Adipocyte (in vitro differentiated cells): ENCODE results near the gene SLC7A14.

Experiments
- DNase-seq: peaks from one replicate; pipeline ENCODE4 v3.0.0-alpha.2; 2015; ENCODE audit warnings: low read depth
- H3K27me3 ChIP-seq: replicated peaks from 2 replicates; pipeline ENCODE4 v1.7.0; 2013; ENCODE audit warnings: mild to moderate bottlenecking, low read length, moderate library complexity; ENCODE audit not compliant: control insufficient read depth, insufficient read depth
- H3K36me3 ChIP-seq: 2 replicates; pipeline ENCODE4 v1.7.0; 2013; ENCODE audit warnings: low read length, mild to moderate bottlenecking, moderate library complexity; ENCODE audit not compliant: control insufficient read depth, insufficient read depth, severe bottlenecking
- H3K4me1 ChIP-seq: 2 replicates; pipeline ENCODE4 v1.7.0; 2013; ENCODE audit warnings: mild to moderate bottlenecking, low read length, moderate library complexity; ENCODE audit not compliant: control insufficient read depth, insufficient read depth
- H3K4me3 ChIP-seq: 2 replicates; pipeline ENCODE4 v1.7.0; 2013; ENCODE audit warnings: mild to moderate bottlenecking, low read length, moderate library complexity
- H3K9ac ChIP-seq: 2 replicates; pipeline ENCODE4 v1.7.0; 2013; ENCODE audit warnings: mild to moderate bottlenecking, low read length, moderate library complexity
- H3K9me3 ChIP-seq: 2 replicates; pipeline ENCODE4 v1.7.0; 2013; ENCODE audit warnings: mild to moderate bottlenecking, low read length, moderate library complexity; ENCODE audit not compliant: control insufficient read depth

SLC7A14 gene

DNA sequence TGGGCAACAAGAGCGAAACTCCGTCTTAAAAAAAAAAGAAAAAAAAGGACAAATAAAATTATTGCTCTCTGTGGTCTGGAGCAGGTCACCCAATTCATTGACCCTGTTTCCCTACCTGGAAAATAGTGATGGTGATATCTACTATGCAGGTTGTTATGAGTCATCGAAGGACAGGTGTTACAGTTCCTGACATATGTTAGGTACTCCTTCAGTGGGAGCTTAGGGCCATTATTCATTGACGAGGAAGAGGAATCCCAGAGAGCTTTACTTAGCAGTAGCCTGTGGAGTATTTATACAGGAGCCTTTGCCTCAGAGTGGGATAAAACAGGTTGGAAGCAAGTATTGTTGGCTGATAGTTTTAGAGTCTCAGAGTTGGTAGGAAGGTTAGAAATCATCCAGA, 74.5 kb downstream of the SLC7A14 start:
- H3K9me3 ChIP-seq = no peaks in the 10 kb centered on the region
- H3K27me3 ChIP-seq = no peaks in the 10 kb centered on the region
- DNase-seq = no peak
- H3K36me3 ChIP-seq = no peaks in the 10 kb centered on the region
- peaks cover 10% of the 10 kb centered on the region for H3K4me1 ChIP-seq
- no peak overlapping the region for H3K9ac ChIP-seq
- no peak overlapping the region for H3K4me3 ChIP-seq

DNA sequence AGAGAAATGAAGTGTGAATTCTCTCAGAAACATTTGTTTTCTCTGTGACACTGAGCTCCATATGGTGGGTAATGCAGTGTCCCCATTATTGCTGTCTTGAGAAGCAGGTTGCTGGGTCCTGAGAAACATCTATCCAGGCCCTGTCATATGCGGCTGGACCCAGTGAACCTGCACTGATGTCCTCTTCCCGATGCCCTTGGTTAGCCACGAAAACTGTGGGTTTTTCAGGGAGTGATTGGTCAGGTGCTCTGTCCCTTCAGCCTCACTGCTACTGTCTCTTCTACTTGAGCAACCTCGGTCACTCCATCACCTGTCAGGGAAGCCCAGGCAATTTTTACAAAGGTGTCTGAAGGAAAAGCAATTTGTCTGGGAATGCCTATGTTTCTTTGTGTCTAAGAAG, 77.0 kb downstream of the SLC7A14 start:
- no peaks in the 10 kb centered on the region for H3K27me3 ChIP-seq
- H3K4me3 ChIP-seq = no peak overlapping the region
- no peak overlapping the region for H3K9ac ChIP-seq
- H3K4me1 ChIP-seq = peaks cover 16% of the 10 kb centered on the region
- no peaks in the 10 kb centered on the region for H3K9me3 ChIP-seq
- DNase-seq = no peak
- no peaks in the 10 kb centered on the region for H3K36me3 ChIP-seq

DNA sequence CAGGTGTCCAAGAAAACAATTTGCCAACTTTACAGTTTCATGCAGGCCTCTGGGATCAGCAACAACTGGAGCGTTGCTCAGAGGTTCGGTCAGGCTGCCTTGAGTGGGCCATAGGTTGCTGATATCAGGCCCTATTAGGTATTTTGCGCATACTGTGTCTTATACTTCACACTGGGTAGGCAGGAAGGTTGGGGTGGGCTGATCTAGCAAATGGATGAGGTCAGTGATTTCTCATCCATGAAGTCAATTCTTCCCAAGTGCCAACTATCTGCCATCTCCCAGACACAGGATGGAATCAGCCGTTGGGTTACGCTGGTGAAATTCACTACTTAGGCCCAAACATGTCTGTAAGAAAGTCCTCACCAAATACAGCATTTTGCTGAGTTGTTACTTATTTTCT, 77.6 kb downstream of the SLC7A14 start:
- DNase-seq = no peak
- no peak overlapping the region for H3K9ac ChIP-seq
- no peak overlapping the region for H3K4me3 ChIP-seq
- H3K9me3 ChIP-seq = no peaks in the 10 kb centered on the region
- no peaks in the 10 kb centered on the region for H3K27me3 ChIP-seq
- H3K4me1 ChIP-seq = peaks cover 16% of the 10 kb centered on the region
- no peaks in the 10 kb centered on the region for H3K36me3 ChIP-seq

DNA sequence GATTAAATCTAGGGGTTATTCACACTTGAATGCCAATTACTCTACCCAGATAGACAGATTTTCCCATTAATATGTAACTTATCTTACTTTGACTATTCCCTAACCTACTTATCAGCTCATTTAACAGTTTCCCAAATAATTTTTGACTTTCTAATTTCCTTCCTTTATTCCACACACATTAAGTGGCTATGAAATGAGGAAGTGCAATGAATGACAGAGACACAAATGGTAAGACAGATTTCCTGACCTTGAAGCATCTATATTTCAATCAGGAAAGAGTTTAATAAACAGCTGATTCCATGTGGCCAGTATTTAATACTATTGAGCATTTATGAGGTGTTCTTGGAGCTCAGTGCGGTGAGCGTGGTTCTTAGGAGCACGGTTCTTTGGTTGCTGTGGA, 78.8 kb downstream of the SLC7A14 start:
- H3K4me1 ChIP-seq = peaks cover 21% of the 10 kb centered on the region

DNA sequence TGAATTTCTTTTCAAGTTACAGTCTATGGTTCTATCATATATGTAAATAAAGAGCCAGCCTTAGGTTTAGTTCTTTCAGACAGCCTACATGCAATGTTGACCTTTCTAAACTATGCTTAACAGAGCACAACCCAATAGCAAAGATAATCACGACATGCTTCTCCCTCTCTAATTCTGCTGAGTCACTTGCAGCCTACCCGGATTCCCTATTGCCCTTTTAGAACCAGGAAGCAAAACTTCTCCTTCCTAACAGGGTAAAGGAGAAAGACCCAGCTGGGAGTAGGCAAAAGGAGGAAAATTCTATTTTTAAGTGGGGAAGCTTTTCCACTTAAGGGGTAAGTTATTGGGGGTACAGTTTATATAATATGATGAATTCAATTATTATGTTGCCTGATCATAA, 79.3 kb downstream of the SLC7A14 start:
- H3K9ac ChIP-seq = peak overlapping the region; percentile 42
- no peaks in the 10 kb centered on the region for H3K36me3 ChIP-seq
- DNase-seq = peak; percentile 82
- peaks cover 24% of the 10 kb centered on the region for H3K4me1 ChIP-seq
- H3K27me3 ChIP-seq = no peaks in the 10 kb centered on the region
- H3K4me3 ChIP-seq = peak overlapping the region; percentile 18
- H3K9me3 ChIP-seq = no peaks in the 10 kb centered on the region

More for the DNA sequence above, 78.8 kb downstream of the SLC7A14 start:
- DNase-seq = no peak
- Histone ChIP-seq H3K9me3 (no peaks in the 10 kb centered on the region), H3K36me3 (no peaks in the 10 kb centered on the region), H3K4me3 (peak overlapping the region; percentile 18), H3K9ac (peak overlapping the region; percentile 42), H3K27me3 (no peaks in the 10 kb centered on the region)

DNA sequence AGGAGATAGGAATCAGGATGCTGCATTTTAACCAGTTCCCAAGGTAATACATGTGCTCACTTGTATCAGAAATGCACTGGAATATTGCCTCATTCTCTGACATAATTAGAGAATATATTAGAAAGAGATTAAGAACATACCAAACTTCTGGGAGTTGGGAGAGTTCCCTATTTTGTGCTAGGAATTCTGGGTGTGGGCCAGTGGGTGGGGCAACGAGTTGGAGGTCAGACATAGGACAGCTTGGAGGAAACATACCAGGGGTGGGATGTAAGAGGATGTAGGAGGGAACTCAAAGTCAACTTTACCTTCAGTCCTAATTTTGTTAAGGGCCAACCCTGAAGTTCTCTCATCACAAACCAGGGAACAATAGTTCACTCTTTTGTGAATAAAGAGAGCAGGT, 83.6 kb downstream of the SLC7A14 start:
- no peak overlapping the region for H3K9ac ChIP-seq
- DNase-seq = peak; percentile 75
- no peaks in the 10 kb centered on the region for H3K36me3 ChIP-seq
- no peaks in the 10 kb centered on the region for H3K9me3 ChIP-seq
- H3K4me1 ChIP-seq = peaks cover 23% of the 10 kb centered on the region
- no peaks in the 10 kb centered on the region for H3K27me3 ChIP-seq
- no peak overlapping the region for H3K4me3 ChIP-seq

DNA sequence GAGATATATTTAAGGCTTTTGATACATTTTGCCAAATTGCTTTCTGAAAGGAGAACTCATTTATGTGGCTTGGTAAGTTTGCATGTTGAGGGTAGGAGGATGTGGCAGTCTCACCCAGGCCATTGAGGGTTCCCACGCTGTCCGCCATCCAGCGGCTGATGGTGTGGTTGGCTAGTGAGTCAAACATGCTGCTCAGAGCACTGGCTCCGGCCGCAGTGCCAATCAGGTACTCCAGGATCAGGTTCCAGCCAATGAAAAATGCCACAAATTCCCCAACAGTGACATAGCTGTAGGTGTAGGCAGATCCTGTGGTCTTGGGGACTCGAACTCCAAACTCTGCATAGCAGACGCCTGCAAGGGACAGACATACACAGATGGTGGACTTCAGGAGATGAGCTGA, 84.9 kb downstream of the SLC7A14 start:
- H3K4me3 ChIP-seq = no peak overlapping the region
- no peak overlapping the region for H3K9ac ChIP-seq
- H3K27me3 ChIP-seq = no peaks in the 10 kb centered on the region
- H3K4me1 ChIP-seq = peaks cover 10% of the 10 kb centered on the region
- no peak for DNase-seq
- no peaks in the 10 kb centered on the region for H3K36me3 ChIP-seq
- no peaks in the 10 kb centered on the region for H3K9me3 ChIP-seq

DNA sequence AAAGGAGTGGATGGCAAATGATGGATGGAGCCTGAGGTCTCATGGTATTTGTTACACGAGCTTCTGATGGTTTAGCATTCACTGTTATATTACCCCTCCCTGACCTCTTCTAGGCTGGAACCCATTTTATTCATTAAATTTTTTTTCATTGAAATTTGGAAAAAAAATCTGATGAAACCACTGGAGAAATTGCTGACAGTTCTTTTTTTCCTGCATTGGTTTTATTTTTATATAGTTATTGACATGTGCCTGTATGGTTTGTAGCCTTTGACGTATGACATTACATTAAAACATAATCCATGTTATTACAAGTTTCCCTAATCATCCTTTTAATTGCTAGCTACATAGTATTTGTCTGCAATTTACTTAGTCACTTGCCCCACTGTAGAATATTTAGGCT, 85.4 kb downstream of the SLC7A14 start:
- no peak overlapping the region for H3K4me3 ChIP-seq
- peaks cover 8% of the 10 kb centered on the region for H3K4me1 ChIP-seq
- no peak overlapping the region for H3K9ac ChIP-seq
- no peak for DNase-seq
- H3K27me3 ChIP-seq = no peaks in the 10 kb centered on the region
- no peaks in the 10 kb centered on the region for H3K9me3 ChIP-seq
- H3K36me3 ChIP-seq = no peaks in the 10 kb centered on the region

DNA sequence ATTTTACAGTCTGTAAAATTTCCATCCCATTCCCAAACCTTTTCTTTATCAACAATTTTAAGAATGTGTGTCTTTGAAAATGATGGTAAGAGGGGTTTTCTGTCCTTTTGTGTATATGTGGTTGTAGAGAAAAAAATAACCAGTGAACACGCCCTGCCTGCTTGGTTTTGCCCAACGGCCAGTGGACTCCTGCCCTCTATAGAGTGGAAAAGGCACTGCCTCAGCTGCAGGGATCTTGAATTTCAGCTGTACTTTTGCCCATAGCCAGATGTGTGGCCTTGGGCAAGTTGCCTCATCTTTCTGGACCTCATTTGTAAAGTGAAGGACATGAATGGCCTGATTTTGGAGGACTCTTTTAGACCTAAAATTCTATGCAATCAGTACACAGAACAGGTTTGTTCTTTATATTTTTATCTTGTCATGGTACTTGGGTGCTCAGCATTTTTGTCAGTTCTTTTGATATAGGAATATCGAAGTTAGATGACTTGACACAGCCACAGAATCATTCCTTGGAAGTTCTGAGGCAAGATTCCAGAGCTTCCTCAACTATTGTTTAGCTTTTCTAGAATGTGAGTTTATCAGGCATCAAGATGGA, 86.2 kb downstream of the SLC7A14 start:
- peak; percentile 87 for DNase-seq
- H3K9ac ChIP-seq = no peak overlapping the region
- H3K36me3 ChIP-seq = no peaks in the 10 kb centered on the region
- peaks cover 16% of the 10 kb centered on the region for H3K4me1 ChIP-seq
- no peaks in the 10 kb centered on the region for H3K9me3 ChIP-seq
- H3K27me3 ChIP-seq = no peaks in the 10 kb centered on the region
- no peak overlapping the region for H3K4me3 ChIP-seq

DNA sequence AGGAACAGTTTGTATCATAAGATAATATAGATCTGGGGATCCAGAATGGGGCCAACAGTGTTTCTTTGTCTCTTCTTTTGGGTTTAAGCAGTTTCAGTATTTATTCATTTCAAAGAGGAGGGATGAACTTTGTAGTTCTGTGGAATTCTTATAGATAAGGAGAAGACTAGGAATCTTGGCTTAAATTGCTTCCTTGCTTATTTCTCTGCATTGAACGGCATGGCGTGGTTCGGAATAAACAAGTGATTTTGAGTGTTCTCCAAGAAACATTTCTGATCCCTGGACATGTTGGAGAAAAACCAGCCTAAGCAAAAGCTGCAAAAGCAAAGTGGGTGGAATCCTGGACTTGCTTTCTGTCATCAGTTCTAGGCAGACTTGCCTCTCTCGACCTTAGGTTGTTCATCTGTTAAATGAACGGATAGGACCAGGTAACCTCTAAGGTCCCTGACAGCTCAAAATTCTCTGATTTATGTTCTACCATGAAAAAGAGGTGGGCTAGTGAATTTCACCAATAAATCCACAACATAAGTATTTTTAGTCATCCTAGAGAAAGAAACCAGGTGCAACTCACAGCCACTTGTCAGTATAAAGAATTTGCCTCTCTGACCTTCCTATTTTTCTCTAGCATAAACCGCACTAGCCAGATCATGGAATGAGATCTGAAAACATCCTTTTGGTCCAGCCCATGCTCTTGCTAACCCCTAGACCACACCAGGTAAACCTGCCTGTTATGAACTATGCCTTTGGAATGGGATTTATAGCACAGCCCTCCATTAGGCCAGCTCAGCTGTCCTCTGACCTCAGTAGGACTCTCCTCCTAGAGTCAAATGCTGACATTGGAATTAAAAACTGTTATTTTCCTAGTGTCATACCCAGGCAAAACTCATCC, 88.4 kb downstream of the SLC7A14 start:
- H3K9me3 ChIP-seq = no peaks in the 10 kb centered on the region
- H3K4me3 ChIP-seq = no peak overlapping the region
- no peaks in the 10 kb centered on the region for H3K27me3 ChIP-seq
- DNase-seq = no peak
- H3K36me3 ChIP-seq = no peaks in the 10 kb centered on the region
- peaks cover 34% of the 10 kb centered on the region for H3K4me1 ChIP-seq
- H3K9ac ChIP-seq = peak overlapping the region; percentile 7

DNA sequence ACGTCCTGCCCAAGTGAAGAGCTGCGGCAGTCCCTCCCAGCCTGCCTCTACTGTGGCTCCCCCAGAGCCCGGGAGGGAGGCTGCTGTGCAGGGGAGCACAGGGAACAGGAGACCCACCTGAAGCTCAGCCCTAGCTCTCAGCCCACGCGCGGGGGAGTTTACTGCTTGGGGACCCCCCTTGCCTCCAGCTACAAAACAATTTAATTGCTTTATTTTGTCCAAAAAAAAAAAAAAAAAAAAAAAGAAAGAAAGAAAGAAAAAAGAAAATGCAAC, 89.1 kb downstream of the SLC7A14 start:
- DNase-seq = no peak
- Histone ChIP-seq H3K4me3 (no peak overlapping the region), H3K9ac (no peak overlapping the region), H3K36me3 (no peaks in the 10 kb centered on the region), H3K9me3 (no peaks in the 10 kb centered on the region), H3K4me1 (peaks cover 28% of the 10 kb centered on the region), H3K27me3 (no peaks in the 10 kb centered on the region)
